Measurements from ENCODE around the gene CERKL.

Gene CERKL

GRCh38 chr2:181576431-181576830 lies 80.5 kb downstream of the CERKL start:
- Histone ChIP-seq H2BK120ac (ENCODE audit: low read depth, low read length) (no peak overlapping the region), H3K4me1 (ENCODE audit: control insufficient read depth in 2 of 2, insufficient read depth in 1 of 2, low read depth in 1 of 2, low read length in 2 of 2) (peaks cover 0 to 2% of the 10 kb centered on the region in 2 donors), H3K4me2 (ENCODE audit: insufficient read depth, low read length, poor library complexity, severe bottlenecking) (no peak overlapping the region), H4K8ac (ENCODE audit: low read depth, low read length) (no peak overlapping the region), H2AK5ac (ENCODE audit: low read depth, low read length) (no peak overlapping the region), H3K4ac (ENCODE audit: low read length) (no peak overlapping the region), H2BK12ac (ENCODE audit: low read length) (no peak overlapping the region), H3K9me3 (replicated peaks in 1 of 2; ENCODE audit: control insufficient read depth in 2 of 2, insufficient read depth in 1 of 2, low read depth in 1 of 2, low read length in 2 of 2) (no peaks in the 10 kb centered on the region), H2AFZ (ENCODE audit: low read length) (no peak overlapping the region), H3K27ac (replicated peaks; ENCODE audit: low read length) (no peak overlapping the region), H4K91ac (ENCODE audit: low read depth, low read length, poor library complexity) (no peak overlapping the region), H3K27me3 (ENCODE audit: control insufficient read depth in 3 of 3, insufficient read depth in 3 of 3, low read depth in 1 of 3, low read length in 3 of 3) (peaks cover 0 to 51% (median 2%) of the 10 kb centered on the region in 3 experiments), H3K4me3 (ENCODE audit: low read length in 2 of 2) (no peak overlapping the region), H3K9ac (ENCODE audit: low read depth, low read length, poor library complexity) (no peak overlapping the region), H3K79me1 (ENCODE audit: low read depth, low read length) (no peaks in the 10 kb centered on the region), H2BK5ac (ENCODE audit: low read length) (no peak overlapping the region), H3K18ac (ENCODE audit: low read length) (no peak overlapping the region), H3K23ac (ENCODE audit: low read depth, low read length, poor library complexity) (no peak overlapping the region), H2BK15ac (ENCODE audit: low read length) (no peak overlapping the region), H3K36me3 (replicated peaks in 1 of 2; ENCODE audit: control insufficient read depth in 2 of 2, insufficient read depth in 2 of 2, low read length in 2 of 2) (no peaks in the 10 kb centered on the region), H3K14ac (ENCODE audit: low read length) (no peak overlapping the region)
- DNase-seq (ENCODE audit: low spot score), result no peak
- WGBS, 2 donors (ENCODE audit: extremely low coverage in 2 of 2, insufficient read length in 2 of 2, insufficient replicate concordance in 1 of 2), result no CpG with 5 or more reads among the region's 5 CpGs

- H2BK15ac ChIP-seq (ENCODE audit: low read length), result no peak overlapping the region
- H3K36me3 ChIP-seq (replicated peaks in 1 of 2; ENCODE audit: control insufficient read depth in 2 of 2, insufficient read depth in 2 of 2, low read length in 2 of 2), result no peaks in the 10 kb centered on the region
- no peak overlapping the region for H3K4me2 ChIP-seq (ENCODE audit: insufficient read depth, low read length, poor library complexity, severe bottlenecking)
- no peak for DNase-seq (ENCODE audit: low spot score)
- no peak overlapping the region for H3K23ac ChIP-seq (ENCODE audit: low read depth, low read length, poor library complexity)
- H3K18ac ChIP-seq (ENCODE audit: low read length), result no peak overlapping the region
- WGBS, 2 donors (ENCODE audit: extremely low coverage in 2 of 2, insufficient read length in 2 of 2, insufficient replicate concordance in 1 of 2), result no CpG with 5 or more reads among the region's 2 CpGs
- no peak overlapping the region for H3K9ac ChIP-seq (ENCODE audit: low read depth, low read length, poor library complexity)
- no peak overlapping the region for H2BK120ac ChIP-seq (ENCODE audit: low read depth, low read length)
- H3K14ac ChIP-seq (ENCODE audit: low read length), result no peak overlapping the region
- H3K79me1 ChIP-seq (ENCODE audit: low read depth, low read length), result no peaks in the 10 kb centered on the region
- H3K27ac ChIP-seq (replicated peaks; ENCODE audit: low read length), result no peak overlapping the region
- no peak overlapping the region for H4K91ac ChIP-seq (ENCODE audit: low read depth, low read length, poor library complexity)
- no peak overlapping the region for H4K8ac ChIP-seq (ENCODE audit: low read depth, low read length)
- no peak overlapping the region for H2BK12ac ChIP-seq (ENCODE audit: low read length)
- H3K27me3 ChIP-seq (ENCODE audit: control insufficient read depth in 3 of 3, insufficient read depth in 3 of 3, low read depth in 1 of 3, low read length in 3 of 3), result peaks cover 0 to 51% (median 2%) of the 10 kb centered on the region in 3 experiments
- no peak overlapping the region for H2BK5ac ChIP-seq (ENCODE audit: low read length)
- no peaks in the 10 kb centered on the region for H3K9me3 ChIP-seq (replicated peaks in 1 of 2; ENCODE audit: control insufficient read depth in 2 of 2, insufficient read depth in 1 of 2, low read depth in 1 of 2, low read length in 2 of 2)
- peaks cover 0 to 2% of the 10 kb centered on the region in 2 donors for H3K4me1 ChIP-seq (ENCODE audit: control insufficient read depth in 2 of 2, insufficient read depth in 1 of 2, low read depth in 1 of 2, low read length in 2 of 2)
- no peak overlapping the region for H3K4me3 ChIP-seq (ENCODE audit: low read length in 2 of 2)
- no peak overlapping the region for H2AFZ ChIP-seq (ENCODE audit: low read length)
- H3K4ac ChIP-seq (ENCODE audit: low read length), result no peak overlapping the region
- H2AK5ac ChIP-seq (ENCODE audit: low read depth, low read length), result no peak overlapping the region
These were observed 81.3 kb downstream of the CERKL start for GRCh38 chr2:181575650-181576025.

- H4K91ac ChIP-seq (ENCODE audit: low read depth, low read length, poor library complexity), result no peak overlapping the region
- no peak overlapping the region for H3K9ac ChIP-seq (ENCODE audit: low read depth, low read length, poor library complexity)
- no peak overlapping the region for H2AK5ac ChIP-seq (ENCODE audit: low read depth, low read length)
- H3K18ac ChIP-seq (ENCODE audit: low read length), result peak overlapping the region; percentile 7
- WGBS, 2 donors (ENCODE audit: extremely low coverage in 2 of 2, insufficient read length in 2 of 2, insufficient replicate concordance in 1 of 2), result no CpG with 5 or more reads among the region's 7 CpGs
- peak overlapping the region; percentile 7 for H4K8ac ChIP-seq (ENCODE audit: low read depth, low read length)
- H3K14ac ChIP-seq (ENCODE audit: low read length), result no peak overlapping the region
- no peaks in the 10 kb centered on the region for H3K9me3 ChIP-seq (replicated peaks in 1 of 2; ENCODE audit: control insufficient read depth in 2 of 2, insufficient read depth in 1 of 2, low read depth in 1 of 2, low read length in 2 of 2)
- H3K4me3 ChIP-seq (ENCODE audit: low read length in 2 of 2), result no peak overlapping the region
- no peak overlapping the region for H2BK120ac ChIP-seq (ENCODE audit: low read depth, low read length)
- DNase-seq (ENCODE audit: low spot score), result no peak
- peaks cover 0 to 50% (median 2%) of the 10 kb centered on the region in 3 experiments for H3K27me3 ChIP-seq (ENCODE audit: control insufficient read depth in 3 of 3, insufficient read depth in 3 of 3, low read depth in 1 of 3, low read length in 3 of 3)
- no peaks in the 10 kb centered on the region for H3K36me3 ChIP-seq (replicated peaks in 1 of 2; ENCODE audit: control insufficient read depth in 2 of 2, insufficient read depth in 2 of 2, low read length in 2 of 2)
- H3K79me1 ChIP-seq (ENCODE audit: low read depth, low read length), result no peaks in the 10 kb centered on the region
- H2BK15ac ChIP-seq (ENCODE audit: low read length), result no peak overlapping the region
- H3K4ac ChIP-seq (ENCODE audit: low read length), result no peak overlapping the region
- H3K23ac ChIP-seq (ENCODE audit: low read depth, low read length, poor library complexity), result no peak overlapping the region
- peaks cover 0 to 2% of the 10 kb centered on the region in 2 donors for H3K4me1 ChIP-seq (ENCODE audit: control insufficient read depth in 2 of 2, insufficient read depth in 1 of 2, low read depth in 1 of 2, low read length in 2 of 2)
- H2AFZ ChIP-seq (ENCODE audit: low read length), result no peak overlapping the region
- H3K27ac ChIP-seq (replicated peaks; ENCODE audit: low read length), result no peak overlapping the region
- no peak overlapping the region for H2BK12ac ChIP-seq (ENCODE audit: low read length)
- H2BK5ac ChIP-seq (ENCODE audit: low read length), result no peak overlapping the region
- no peak overlapping the region for H3K4me2 ChIP-seq (ENCODE audit: insufficient read depth, low read length, poor library complexity, severe bottlenecking)
These were observed 81.8 kb downstream of the CERKL start for GRCh38 chr2:181575024-181575649.

GRCh38 chr2:181574321-181574720 lies 82.6 kb downstream of the CERKL start:
- no peak overlapping the region for H2BK5ac ChIP-seq (ENCODE audit: low read length)
- no peaks in the 10 kb centered on the region for H3K36me3 ChIP-seq (replicated peaks in 1 of 2; ENCODE audit: control insufficient read depth in 2 of 2, insufficient read depth in 2 of 2, low read length in 2 of 2)
- H2AK5ac ChIP-seq (ENCODE audit: low read depth, low read length), result no peak overlapping the region
- H3K79me1 ChIP-seq (ENCODE audit: low read depth, low read length), result no peaks in the 10 kb centered on the region
- no peak overlapping the region for H2AFZ ChIP-seq (ENCODE audit: low read length)
- no peak overlapping the region for H3K23ac ChIP-seq (ENCODE audit: low read depth, low read length, poor library complexity)
- no peak overlapping the region for H3K27ac ChIP-seq (replicated peaks; ENCODE audit: low read length)
- no peak overlapping the region for H3K9ac ChIP-seq (ENCODE audit: low read depth, low read length, poor library complexity)
- H4K8ac ChIP-seq (ENCODE audit: low read depth, low read length), result no peak overlapping the region
- no peak overlapping the region for H3K4me2 ChIP-seq (ENCODE audit: insufficient read depth, low read length, poor library complexity, severe bottlenecking)
- no peak overlapping the region for H2BK12ac ChIP-seq (ENCODE audit: low read length)
- no peak overlapping the region for H2BK120ac ChIP-seq (ENCODE audit: low read depth, low read length)
- H3K9me3 ChIP-seq (replicated peaks in 1 of 2; ENCODE audit: control insufficient read depth in 2 of 2, insufficient read depth in 1 of 2, low read depth in 1 of 2, low read length in 2 of 2), result no peaks in the 10 kb centered on the region
- DNase-seq (ENCODE audit: low spot score), result no peak
- no peak overlapping the region for H3K18ac ChIP-seq (ENCODE audit: low read length)
- no peak overlapping the region for H4K91ac ChIP-seq (ENCODE audit: low read depth, low read length, poor library complexity)
- no peak overlapping the region for H3K4me3 ChIP-seq (ENCODE audit: low read length in 2 of 2)
- H3K27me3 ChIP-seq (ENCODE audit: control insufficient read depth in 3 of 3, insufficient read depth in 3 of 3, low read depth in 1 of 3, low read length in 3 of 3), result peaks cover 0 to 51% (median 2%) of the 10 kb centered on the region in 3 experiments
- no peak overlapping the region for H3K14ac ChIP-seq (ENCODE audit: low read length)
- no CpG with 5 or more reads among the region's 7 CpGs for WGBS, 2 donors (ENCODE audit: extremely low coverage in 2 of 2, insufficient read length in 2 of 2, insufficient replicate concordance in 1 of 2)
- no peak overlapping the region for H3K4ac ChIP-seq (ENCODE audit: low read length)
- H2BK15ac ChIP-seq (ENCODE audit: low read length), result no peak overlapping the region
- peaks cover 0 to 2% of the 10 kb centered on the region in 2 donors for H3K4me1 ChIP-seq (ENCODE audit: control insufficient read depth in 2 of 2, insufficient read depth in 1 of 2, low read depth in 1 of 2, low read length in 2 of 2)

Measured in neuronal stem cell (in vitro differentiated cells).